ENCODE data around the gene KLHL17.
"Not testable (repeated sequence)": the region's sequence is repeated elsewhere in the genome, so short reads cannot be mapped to it uniquely, and the experiment has no call there.

The KLHL17 gene

GRCh38 chr1:1003618-1004419 is 43.4 kb downstream of the KLHL17 start:
- no peak for DNase-seq

GRCh38 chr1:1004420-1004779 is 44.0 kb downstream of the KLHL17 start:
- DNase-seq: no peak

GRCh38 chr1:1004780-1005697 is 44.7 kb downstream of the KLHL17 start:
- no peak for DNase-seq

- no peak for DNase-seq
Measured at GRCh38 chr1:1005774-1006304, 45.5 kb downstream of the KLHL17 start.

GRCh38 chr1:1006305-1007159 is 46.1 kb downstream of the KLHL17 start:
- DNase-seq: no peak

GRCh38 chr1:1010131-1010530 is 49.7 kb downstream of the KLHL17 start:
- not testable (repeated sequence) for DNase-seq

- no peak for DNase-seq
Measured at GRCh38 chr1:1011396-1011949, 51.1 kb downstream of the KLHL17 start.

- not testable (repeated sequence) for DNase-seq
Measured at GRCh38 chr1:1012736-1013104, 52.3 kb downstream of the KLHL17 start.

- peak; percentile 92 for DNase-seq
Measured at GRCh38 chr1:1013105-1013921, 52.9 kb downstream of the KLHL17 start, which contains the start of gene ISG15. ISG15 (plus strand) TSS chr1:1013497; CDS start chr1:1013574, 77 bp downstream.

GRCh38 chr1:1013922-1014648 is 53.7 kb downstream of the KLHL17 start:
- peak; percentile 44 for DNase-seq

GRCh38 chr1:1014799-1015681 is 54.7 kb downstream of the KLHL17 start:
- no peak for DNase-seq
